Measurements from ENCODE around the gene NFAM1.

DNA sequence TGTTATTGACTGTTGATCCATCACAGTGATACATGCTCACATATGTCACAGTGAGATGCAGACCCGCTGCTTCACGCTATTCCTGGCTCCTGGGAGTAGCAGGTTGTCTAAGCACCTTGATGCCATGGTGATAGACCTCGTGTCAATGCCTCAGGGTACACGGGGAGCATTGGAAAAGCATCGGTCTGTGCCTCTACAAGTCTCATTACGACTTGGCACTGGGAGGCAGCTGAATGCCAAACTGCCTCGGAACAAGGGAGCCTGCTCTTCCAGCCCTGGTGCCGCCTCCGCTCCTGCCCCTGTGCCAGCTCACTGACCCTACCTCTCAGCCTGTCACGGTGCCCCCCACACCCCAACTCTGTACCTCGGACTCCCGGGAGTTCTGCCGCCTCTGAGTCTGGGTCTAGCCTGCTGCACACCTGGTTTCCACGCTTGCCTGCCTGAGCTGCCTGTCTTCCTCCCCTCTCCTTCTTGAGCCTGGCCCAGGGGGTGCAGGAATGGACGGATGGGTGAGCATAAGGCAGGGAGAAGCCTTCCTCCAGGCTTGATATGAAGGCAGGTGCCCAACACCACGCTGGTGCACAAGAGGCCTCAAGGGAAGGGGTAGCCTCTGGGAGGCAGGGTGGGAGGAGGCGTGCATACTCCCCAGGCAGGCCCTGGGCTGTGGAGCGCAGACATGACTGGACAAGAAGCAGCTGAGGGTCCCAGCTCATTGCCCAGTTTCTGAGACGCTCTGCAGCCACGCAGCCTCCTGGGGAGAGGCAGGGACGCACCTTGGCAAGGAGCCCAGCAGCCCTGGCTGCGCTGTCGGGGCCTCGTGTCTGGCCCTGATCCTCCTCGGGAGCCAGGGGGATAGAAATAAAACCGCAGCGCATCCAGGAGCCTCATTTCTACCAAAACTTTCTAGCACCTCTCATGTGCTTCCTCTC is 1.8 kb upstream of the NFAM1 start:
- no peak for TF ChIP-seq POLR2AphosphoS5 (IDR thresholded peaks at IDR 0.05)
- TF ChIP-seq, protein P1, sequence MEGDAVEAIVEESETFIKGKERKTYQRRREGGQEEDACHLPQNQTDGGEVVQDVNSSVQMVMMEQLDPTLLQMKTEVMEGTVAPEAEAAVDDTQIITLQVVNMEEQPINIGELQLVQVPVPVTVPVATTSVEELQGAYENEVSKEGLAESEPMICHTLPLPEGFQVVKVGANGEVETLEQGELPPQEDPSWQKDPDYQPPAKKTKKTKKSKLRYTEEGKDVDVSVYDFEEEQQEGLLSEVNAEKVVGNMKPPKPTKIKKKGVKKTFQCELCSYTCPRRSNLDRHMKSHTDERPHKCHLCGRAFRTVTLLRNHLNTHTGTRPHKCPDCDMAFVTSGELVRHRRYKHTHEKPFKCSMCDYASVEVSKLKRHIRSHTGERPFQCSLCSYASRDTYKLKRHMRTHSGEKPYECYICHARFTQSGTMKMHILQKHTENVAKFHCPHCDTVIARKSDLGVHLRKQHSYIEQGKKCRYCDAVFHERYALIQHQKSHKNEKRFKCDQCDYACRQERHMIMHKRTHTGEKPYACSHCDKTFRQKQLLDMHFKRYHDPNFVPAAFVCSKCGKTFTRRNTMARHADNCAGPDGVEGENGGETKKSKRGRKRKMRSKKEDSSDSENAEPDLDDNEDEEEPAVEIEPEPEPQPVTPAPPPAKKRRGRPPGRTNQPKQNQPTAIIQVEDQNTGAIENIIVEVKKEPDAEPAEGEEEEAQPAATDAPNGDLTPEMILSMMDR (IDR thresholded peaks at IDR 0.05), result no peak
- TF ChIP-seq EP300 (IDR thresholded peaks at IDR 0.05), result no peak
- TF ChIP-seq POLR2A (IDR thresholded peaks at IDR 0.05), result no peak
